ENCODE results near the gene UBA52. TPM values are rescaled to one million over a fixed set of nuclear protein-coding genes. Genes with fewer than 3 reads are reported as not detected.

UBA52 gene
- total RNA-seq, 1 experiment from 2014 or later, result 1,361 TPM

DNA sequence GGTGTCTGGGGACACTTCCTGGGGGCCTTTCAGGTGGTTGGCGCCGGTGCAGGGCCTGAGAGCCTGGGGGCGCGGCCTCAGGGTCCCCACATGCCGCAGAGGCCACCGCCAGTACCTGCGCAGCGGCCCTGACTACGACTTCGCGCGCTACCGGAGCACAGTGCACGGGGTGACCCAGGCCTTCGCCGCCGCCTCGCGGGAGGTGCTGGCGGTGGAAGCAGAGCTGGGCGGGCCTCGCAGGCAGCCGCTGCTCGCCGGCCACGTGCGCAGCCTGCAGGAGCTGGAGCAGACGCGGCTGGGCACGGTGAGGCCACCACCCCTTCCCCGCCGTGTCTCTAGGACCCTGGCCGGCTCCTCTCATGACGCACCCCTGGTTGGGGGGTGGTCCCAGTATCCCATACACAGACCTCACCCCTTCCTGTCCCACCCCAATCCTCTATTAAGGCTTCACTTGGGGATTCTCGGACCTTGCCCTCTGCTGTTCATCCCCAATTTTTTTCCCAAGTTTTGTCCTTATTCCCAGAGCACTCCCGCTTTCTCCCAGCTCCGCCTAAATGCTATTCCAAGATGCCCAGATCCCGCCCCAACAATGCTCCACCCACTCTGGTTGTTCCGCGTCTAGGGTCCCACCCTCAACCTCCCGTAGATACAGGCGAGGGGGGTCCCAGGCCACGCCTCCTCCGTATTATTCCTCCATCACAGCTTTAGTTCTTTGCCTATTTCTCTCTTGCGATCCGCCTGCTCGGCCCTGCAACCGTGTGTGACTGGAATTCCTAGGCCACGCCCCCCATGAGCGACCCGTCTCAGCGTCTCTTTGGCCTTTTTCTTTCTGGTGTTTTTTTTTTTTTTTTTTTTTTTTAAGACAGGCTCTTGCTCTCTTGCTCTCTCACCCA, 18.0 kb downstream of the UBA52 start (continued):
- TF ChIP-seq PRRX2 (CRISPR knock-in tag; IDR thresholded peaks at IDR 0.05) (peak; percentile 14; the same call in 1 of the 2 replicates), FOXK1 (CRISPR knock-in tag; IDR thresholded peaks at IDR 0.05) (peak; percentile 73; the same call in 1 of the 2 replicates)
- TF ChIP-seq, protein P1, sequence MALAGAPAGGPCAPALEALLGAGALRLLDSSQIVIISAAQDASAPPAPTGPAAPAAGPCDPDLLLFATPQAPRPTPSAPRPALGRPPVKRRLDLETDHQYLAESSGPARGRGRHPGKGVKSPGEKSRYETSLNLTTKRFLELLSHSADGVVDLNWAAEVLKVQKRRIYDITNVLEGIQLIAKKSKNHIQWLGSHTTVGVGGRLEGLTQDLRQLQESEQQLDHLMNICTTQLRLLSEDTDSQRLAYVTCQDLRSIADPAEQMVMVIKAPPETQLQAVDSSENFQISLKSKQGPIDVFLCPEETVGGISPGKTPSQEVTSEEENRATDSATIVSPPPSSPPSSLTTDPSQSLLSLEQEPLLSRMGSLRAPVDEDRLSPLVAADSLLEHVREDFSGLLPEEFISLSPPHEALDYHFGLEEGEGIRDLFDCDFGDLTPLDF (CRISPR knock-in tag; IDR thresholded peaks at IDR 0.05), result peak; percentile 56; the same call in 1 of the 2 replicates

DNA sequence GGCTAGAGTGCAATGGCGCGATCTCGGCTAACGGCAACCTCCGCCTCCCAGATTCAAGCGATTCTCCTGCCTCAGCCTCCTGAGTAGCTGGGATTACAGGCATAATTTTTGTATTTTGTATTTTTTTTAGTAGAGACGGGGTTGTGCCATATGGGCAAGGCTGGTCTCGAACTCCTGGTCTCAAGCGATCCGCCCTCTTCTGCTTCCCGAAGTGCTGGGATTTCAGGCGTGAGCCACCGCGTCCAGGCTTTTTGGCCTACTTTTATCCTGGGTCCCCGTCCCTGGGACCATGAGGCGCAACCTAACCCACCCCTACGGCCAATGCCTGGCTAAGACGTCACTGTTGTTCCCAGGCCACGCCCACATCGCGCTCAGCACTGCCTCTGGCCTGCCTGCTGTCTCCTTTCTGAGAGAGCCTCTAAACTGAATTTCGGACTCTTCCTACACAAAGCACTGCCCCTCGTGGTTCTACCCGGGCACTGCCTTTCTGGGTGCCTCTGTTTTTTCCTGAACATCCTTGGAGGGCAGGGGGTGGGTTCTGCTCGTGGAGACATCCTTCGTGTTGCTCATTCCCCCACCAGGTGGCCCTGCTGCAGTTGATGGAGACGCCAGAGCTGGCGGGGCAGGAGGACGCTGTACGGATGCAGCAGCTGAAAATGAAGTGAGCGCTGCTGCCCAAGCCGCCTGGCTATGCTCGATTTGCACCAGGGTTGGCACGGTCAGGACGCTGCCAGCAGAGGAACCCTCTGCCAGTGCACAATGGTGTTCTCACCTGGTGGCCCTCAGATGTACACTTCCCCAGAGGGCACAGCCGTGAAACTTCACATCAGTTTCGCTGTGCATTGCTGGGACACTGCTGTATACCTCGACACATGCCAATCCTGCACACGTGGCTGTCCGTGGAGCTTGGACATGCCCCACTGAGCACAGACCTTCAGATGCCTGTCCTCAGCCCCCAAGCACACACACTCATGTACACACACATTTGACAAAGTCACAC, 18.9 kb downstream of the UBA52 start:
- POLR2A ChIA-PET, result interaction anchor here (0.6 to 2.5 kb wide), 8 partner anchors 9 to 106 kb away, joined by 3 to 18 read pairs (median 4); partner anchors contain the start of genes KXD1 and UBA52
- H3K4me3 Mint-ChIP-seq, result peak overlapping the region; percentile 86
- DNase-seq (ENCODE audit: low spot score), result peak; percentile 98
- H3K27me3 Mint-ChIP-seq (ENCODE audit: low read depth), result peaks cover 5% of the 10 kb centered on the region; the same call in 1 of the 2 replicates
- H3K36me3 Mint-ChIP-seq, result 0 out of 2 replicates have a peak, but pooled peaks cover 3% of the 10 kb centered on the region
- 0 out of 2 replicates have a peak, but pooled peaks cover 3% of the 10 kb centered on the region for H3K9me3 Mint-ChIP-seq
- peaks cover 39% of the 10 kb centered on the region for H3K4me1 Mint-ChIP-seq
- ATAC-seq, result peak; percentile 56
- peak overlapping the region; percentile 98 for H3K27ac Mint-ChIP-seq
- CTCF ChIA-PET, result interaction anchor here (0.6 to 4.5 kb wide), 29 partner anchors 10 to 396 kb away, joined by 3 to 39 read pairs (median 5); partner anchors contain the start of genes ELL, ISYNA1 and UBA52
- TF ChIP-seq, protein P2, sequence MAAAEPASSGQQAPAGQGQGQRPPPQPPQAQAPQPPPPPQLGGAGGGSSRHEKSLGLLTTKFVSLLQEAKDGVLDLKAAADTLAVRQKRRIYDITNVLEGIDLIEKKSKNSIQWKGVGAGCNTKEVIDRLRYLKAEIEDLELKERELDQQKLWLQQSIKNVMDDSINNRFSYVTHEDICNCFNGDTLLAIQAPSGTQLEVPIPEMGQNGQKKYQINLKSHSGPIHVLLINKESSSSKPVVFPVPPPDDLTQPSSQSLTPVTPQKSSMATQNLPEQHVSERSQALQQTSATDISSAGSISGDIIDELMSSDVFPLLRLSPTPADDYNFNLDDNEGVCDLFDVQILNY (CRISPR knock-in tag; IDR thresholded peaks at IDR 0.05), result peak; percentile 26; the same call in 1 of the 2 replicates
- TF ChIP-seq, protein P3, sequence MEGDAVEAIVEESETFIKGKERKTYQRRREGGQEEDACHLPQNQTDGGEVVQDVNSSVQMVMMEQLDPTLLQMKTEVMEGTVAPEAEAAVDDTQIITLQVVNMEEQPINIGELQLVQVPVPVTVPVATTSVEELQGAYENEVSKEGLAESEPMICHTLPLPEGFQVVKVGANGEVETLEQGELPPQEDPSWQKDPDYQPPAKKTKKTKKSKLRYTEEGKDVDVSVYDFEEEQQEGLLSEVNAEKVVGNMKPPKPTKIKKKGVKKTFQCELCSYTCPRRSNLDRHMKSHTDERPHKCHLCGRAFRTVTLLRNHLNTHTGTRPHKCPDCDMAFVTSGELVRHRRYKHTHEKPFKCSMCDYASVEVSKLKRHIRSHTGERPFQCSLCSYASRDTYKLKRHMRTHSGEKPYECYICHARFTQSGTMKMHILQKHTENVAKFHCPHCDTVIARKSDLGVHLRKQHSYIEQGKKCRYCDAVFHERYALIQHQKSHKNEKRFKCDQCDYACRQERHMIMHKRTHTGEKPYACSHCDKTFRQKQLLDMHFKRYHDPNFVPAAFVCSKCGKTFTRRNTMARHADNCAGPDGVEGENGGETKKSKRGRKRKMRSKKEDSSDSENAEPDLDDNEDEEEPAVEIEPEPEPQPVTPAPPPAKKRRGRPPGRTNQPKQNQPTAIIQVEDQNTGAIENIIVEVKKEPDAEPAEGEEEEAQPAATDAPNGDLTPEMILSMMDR (IDR thresholded peaks at IDR 0.05), result peak; percentile 38; the same call in 1 of the 2 replicates
- TF ChIP-seq SP1 (CRISPR knock-in tag; conservative IDR thresholded peaks at IDR 0.05) (peak; percentile 93), CREM (CRISPR knock-in tag; IDR thresholded peaks at IDR 0.05) (peak; percentile 85; the same call in 1 of the 2 replicates), ATF1 (CRISPR knock-in tag; IDR thresholded peaks at IDR 0.05) (no peak), SOX15 (CRISPR knock-in tag; IDR thresholded peaks at IDR 0.05) (no peak), SMAD3 (CRISPR knock-in tag; IDR thresholded peaks at IDR 0.05; ENCODE audit: borderline replicate concordance) (no peak), NFYB (CRISPR knock-in tag; conservative IDR thresholded peaks at IDR 0.05; ENCODE audit: low read depth) (0 out of 2 replicates have a peak, but pooled peaks have one; percentile 36), GABPB1 (CRISPR knock-in tag; IDR thresholded peaks at IDR 0.05) (no peak), CREB1 (CRISPR knock-in tag; IDR thresholded peaks at IDR 0.05) (peak; percentile 59; the same call in 1 of the 2 replicates), ETV6 (CRISPR knock-in tag; IDR thresholded peaks at IDR 0.05) (no peak), NFE2L1 (CRISPR knock-in tag; IDR thresholded peaks at IDR 0.05) (peak; percentile 48; the same call in 1 of the 2 replicates), ELF4 (CRISPR knock-in tag; IDR thresholded peaks at IDR 0.05; ENCODE audit: low read depth) (peak; percentile 64; the same call in 1 of the 2 replicates), TEAD1 (CRISPR knock-in tag; IDR thresholded peaks at IDR 0.05) (peak; percentile 75)
- TF ChIP-seq, protein P4, sequence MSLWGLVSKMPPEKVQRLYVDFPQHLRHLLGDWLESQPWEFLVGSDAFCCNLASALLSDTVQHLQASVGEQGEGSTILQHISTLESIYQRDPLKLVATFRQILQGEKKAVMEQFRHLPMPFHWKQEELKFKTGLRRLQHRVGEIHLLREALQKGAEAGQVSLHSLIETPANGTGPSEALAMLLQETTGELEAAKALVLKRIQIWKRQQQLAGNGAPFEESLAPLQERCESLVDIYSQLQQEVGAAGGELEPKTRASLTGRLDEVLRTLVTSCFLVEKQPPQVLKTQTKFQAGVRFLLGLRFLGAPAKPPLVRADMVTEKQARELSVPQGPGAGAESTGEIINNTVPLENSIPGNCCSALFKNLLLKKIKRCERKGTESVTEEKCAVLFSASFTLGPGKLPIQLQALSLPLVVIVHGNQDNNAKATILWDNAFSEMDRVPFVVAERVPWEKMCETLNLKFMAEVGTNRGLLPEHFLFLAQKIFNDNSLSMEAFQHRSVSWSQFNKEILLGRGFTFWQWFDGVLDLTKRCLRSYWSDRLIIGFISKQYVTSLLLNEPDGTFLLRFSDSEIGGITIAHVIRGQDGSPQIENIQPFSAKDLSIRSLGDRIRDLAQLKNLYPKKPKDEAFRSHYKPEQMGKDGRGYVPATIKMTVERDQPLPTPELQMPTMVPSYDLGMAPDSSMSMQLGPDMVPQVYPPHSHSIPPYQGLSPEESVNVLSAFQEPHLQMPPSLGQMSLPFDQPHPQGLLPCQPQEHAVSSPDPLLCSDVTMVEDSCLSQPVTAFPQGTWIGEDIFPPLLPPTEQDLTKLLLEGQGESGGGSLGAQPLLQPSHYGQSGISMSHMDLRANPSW (CRISPR knock-in tag; conservative IDR thresholded peaks at IDR 0.05; ENCODE audit: low read depth), result no peak
- TF ChIP-seq, protein P5, sequence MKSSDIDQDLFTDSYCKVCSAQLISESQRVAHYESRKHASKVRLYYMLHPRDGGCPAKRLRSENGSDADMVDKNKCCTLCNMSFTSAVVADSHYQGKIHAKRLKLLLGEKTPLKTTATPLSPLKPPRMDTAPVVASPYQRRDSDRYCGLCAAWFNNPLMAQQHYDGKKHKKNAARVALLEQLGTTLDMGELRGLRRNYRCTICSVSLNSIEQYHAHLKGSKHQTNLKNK (CRISPR knock-in tag; IDR thresholded peaks at IDR 0.05), result peak; percentile 61; the same call in 1 of the 2 replicates
- TF ChIP-seq, protein P6, sequence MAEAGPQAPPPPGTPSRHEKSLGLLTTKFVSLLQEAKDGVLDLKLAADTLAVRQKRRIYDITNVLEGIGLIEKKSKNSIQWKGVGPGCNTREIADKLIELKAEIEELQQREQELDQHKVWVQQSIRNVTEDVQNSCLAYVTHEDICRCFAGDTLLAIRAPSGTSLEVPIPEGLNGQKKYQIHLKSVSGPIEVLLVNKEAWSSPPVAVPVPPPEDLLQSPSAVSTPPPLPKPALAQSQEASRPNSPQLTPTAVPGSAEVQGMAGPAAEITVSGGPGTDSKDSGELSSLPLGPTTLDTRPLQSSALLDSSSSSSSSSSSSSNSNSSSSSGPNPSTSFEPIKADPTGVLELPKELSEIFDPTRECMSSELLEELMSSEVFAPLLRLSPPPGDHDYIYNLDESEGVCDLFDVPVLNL (CRISPR knock-in tag; IDR thresholded peaks at IDR 0.05; ENCODE audit: borderline replicate concordance, low read depth), result no peak
- TF ChIP-seq, protein P1 (CRISPR knock-in tag; IDR thresholded peaks at IDR 0.05), result 0 out of 2 replicates have a peak, but pooled peaks have one; percentile 20
- TF ChIP-seq, protein P7, sequence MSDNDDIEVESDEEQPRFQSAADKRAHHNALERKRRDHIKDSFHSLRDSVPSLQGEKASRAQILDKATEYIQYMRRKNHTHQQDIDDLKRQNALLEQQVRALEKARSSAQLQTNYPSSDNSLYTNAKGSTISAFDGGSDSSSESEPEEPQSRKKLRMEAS (CRISPR knock-in tag; IDR thresholded peaks at IDR 0.05), result peak; percentile 74; the same call in 1 of the 2 replicates

All from WTC11 (cell line).